GM13977 (cell line): Measurements from ENCODE around the gene ARID1B.
"Not testable (repeated sequence)": the region's sequence is repeated elsewhere in the genome, so short reads cannot be mapped to it uniquely, and the experiment has no call there.

ENCODE experiments used
- DNase-seq: peaks from one replicate; pipeline ENCODE4 v3.0.0; 2012; ENCODE audit warnings: low spot score
- CTCF ChIP-seq: IDR thresholded peaks from 2 replicates; pipeline ENCODE4 v1.5.1; 2012; ENCODE audit warnings: mild to moderate bottlenecking, control low read depth; ENCODE audit not compliant: insufficient read depth; ENCODE audit errors: extremely low read depth, missing control alignments
- in situ Hi-C: fragments of 300-500 bp; cut with MboI; formaldehyde crosslinking; loops from one replicate; pipeline ENCODE4 v1.12.0; 2022; ENCODE audit warnings: low sequenced_read_pairs, low pct_unique_long_range_greater_than_20kb, mixed read lengths, inconsistent platforms; ENCODE audit not compliant: unreplicated experiment

The ARID1B gene

GRCh38 chr6:157038610-157039009 is 261.4 kb downstream of the ARID1B start:
- in situ Hi-C loops: no loop called here

GRCh38 chr6:157039639-157040038 is 262.5 kb downstream of the ARID1B start:
- DNase-seq, in situ Hi-C loops: not testable (repeated sequence)

More at GRCh38 chr6:157038610-157039009, 261.4 kb downstream of the ARID1B start:
- no peak for TF ChIP-seq CTCF
- no peak for DNase-seq

DNA sequence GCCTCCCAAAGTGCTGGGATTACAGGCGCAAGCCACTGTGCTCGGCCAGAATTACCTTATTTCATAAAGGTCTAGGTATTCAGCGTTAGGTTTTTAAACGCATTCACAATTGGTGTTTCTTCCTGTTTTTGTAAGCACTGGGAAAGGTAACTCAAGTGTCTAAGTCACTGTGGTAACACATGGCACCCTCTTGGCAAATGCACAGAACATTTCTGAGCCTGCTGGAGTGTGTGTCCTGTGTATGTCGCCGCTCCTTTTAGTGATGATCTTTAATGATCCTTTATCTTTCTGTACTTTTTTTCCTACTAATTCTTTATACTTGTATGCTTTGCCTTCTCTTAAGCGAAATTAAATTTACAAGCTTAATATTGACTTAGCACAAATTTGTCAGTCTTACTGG is 263.0 kb downstream of the ARID1B start:
- DNase-seq: no peak
- TF ChIP-seq CTCF: no peak

DNA sequence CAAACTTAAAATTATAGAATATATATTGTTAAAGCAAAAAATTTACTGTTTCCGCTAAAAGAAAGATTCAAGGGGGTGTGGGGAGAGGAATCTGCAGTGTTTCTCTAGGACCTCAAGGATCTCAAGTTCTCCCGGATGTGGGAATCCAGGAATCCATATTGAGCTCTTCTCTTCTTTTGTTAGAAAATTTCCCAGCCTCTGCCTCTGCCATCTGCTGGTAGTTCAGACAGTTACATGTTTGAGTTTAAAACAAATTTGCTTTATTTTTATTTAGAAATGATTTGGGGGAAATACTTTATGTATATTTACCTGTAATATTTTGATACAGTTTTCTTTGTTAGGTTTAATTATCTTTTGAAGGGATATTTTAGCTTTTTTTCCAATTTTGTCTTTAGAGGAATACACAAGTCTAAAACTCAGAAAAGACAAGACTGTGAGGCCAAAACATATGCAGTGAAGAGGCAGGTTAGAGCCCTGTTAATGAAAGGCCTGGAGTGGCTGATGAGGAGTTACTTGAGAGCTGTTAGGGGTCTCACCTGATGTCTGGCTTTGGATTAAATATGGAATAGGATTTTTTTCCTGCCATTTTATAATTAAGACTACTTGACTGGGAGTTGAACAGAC is 268.8 kb downstream of the ARID1B start:
- in situ Hi-C loops: no loop called here
- no peak for DNase-seq
- peak; percentile 54 for TF ChIP-seq CTCF

More for the DNA sequence above, 263.0 kb downstream of the ARID1B start:
- in situ Hi-C loops: no loop called here

DNA sequence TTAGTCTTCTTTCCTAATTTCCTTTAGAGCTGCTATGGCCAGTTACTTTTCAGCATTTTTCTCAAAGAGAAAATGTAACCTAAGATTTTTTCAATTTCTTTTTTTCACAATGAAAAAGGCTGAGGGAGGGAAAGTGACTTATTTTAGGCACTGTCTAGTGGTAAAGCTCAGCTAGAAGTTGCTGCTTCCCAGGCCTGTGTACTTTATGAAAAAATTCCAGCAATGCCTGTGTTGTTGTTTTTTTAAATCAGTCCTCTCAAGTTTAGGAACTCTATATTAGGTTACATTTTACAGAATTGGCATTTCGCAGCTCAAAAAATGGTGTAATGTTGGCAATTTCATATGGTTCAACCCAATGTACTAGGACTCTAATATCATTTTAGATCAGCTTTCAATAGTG is 269.6 kb downstream of the ARID1B start:
- DNase-seq: no peak
- in situ Hi-C loops: no loop called here
- TF ChIP-seq CTCF: no peak

- TF ChIP-seq CTCF: no peak
- in situ Hi-C loops: no loop called here
- DNase-seq: no peak
Measured at GRCh38 chr6:157047328-157047727, 270.1 kb downstream of the ARID1B start.

DNA sequence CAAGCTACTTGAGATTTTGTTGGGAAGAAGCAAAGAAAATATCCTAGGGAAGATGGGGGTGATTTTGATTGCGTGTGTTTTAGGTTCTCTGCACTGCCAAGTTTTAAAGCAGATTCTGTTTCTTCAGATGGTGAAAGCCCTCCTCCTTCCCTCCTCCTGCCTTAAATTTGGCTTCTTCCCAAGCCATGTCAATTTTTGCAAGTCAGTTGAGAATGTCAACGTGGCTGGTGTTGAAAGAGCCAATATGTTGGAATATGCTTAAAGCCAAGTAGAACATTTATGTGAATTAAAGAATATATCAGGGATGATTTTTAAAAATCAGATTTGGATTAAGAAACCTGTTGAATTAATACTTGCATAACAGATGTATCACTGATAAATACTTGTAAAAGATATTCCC is 270.8 kb downstream of the ARID1B start:
- DNase-seq: no peak
- no peak for TF ChIP-seq CTCF
- in situ Hi-C loops: no loop called here
